H1 (cell line): ENCODE measurements around the gene DIPK1A. TPM values are rescaled to one million over a fixed set of nuclear protein-coding genes. Genes with fewer than 3 reads are reported as not detected.

ENCODE experiments used
- CTCF ChIA-PET: fragments of 300-600 bp; sonication (Branson Sonifier 250); formaldehyde crosslinking; loops from one replicate; lab custom pipeline; 2021; ENCODE audit not compliant: partially characterized antibody; lab: Charles Lee
- POLR2A ChIA-PET: fragments of 300-600 bp; sonication (Branson Sonifier 250); formaldehyde crosslinking; loops from one replicate; lab custom pipeline; 2021; ENCODE audit warnings: inconsistent platforms; ENCODE audit not compliant: partially characterized antibody; lab: Charles Lee
- DNase-seq, 2 experiments: peaks; one replicate each; pipeline versions ENCODE4 v3.0.0 to v3.0.0-alpha.2; 2010 to 2022; ENCODE audit warnings: low spot score in 2 of 2, low read depth in 1 of 2, mixed read lengths in 1 of 2
- FAIRE-seq: peaks from 2 replicates; lab custom pipeline; 2011; peaks lifted over from hg19 to GRCh38; lab: Jason Lieb, UNC
- H2AFZ ChIP-seq: 2 replicates; pipeline ENCODE4 v1.8.1; 2012; ENCODE audit warnings: low read length, inconsistent platforms
- H2AK5ac ChIP-seq: 2 replicates; pipeline ENCODE4 v1.6.1; 2013; ENCODE audit warnings: low read depth, low read length
- H2BK120ac ChIP-seq: replicated peaks from 2 replicates; pipeline ENCODE3; 2013; ENCODE audit warnings: low read depth, low read length, inconsistent platforms
- H2BK12ac ChIP-seq: 2 replicates; pipeline ENCODE4 v1.6.1; 2013; ENCODE audit warnings: low read depth, low read length
- H2BK15ac ChIP-seq: 2 replicates; pipeline ENCODE4 v1.6.1; 2013; ENCODE audit warnings: low read length
- H2BK20ac ChIP-seq: 2 replicates; pipeline ENCODE4 v1.6.1; 2013; ENCODE audit warnings: low read length
- H2BK5ac ChIP-seq: 2 replicates; pipeline ENCODE4 v1.6.1; 2013; ENCODE audit warnings: low read depth, low read length
- H3K14ac ChIP-seq: 2 replicates; pipeline ENCODE4 v1.6.1; 2013; ENCODE audit warnings: inconsistent platforms; ENCODE audit not compliant: insufficient read length
- H3K18ac ChIP-seq: 2 replicates; pipeline ENCODE4 v1.6.1; 2013; ENCODE audit warnings: low read length; ENCODE audit errors: extremely low read depth
- H3K23ac ChIP-seq: 2 replicates; pipeline ENCODE4 v1.6.1; 2013; ENCODE audit warnings: inconsistent platforms; ENCODE audit not compliant: insufficient read length
- H3K23me2 ChIP-seq: 2 replicates; pipeline ENCODE4 v1.6.1; 2013; ENCODE audit warnings: low read depth, low read length
- H3K27ac ChIP-seq: 2 replicates; pipeline ENCODE4 v1.6.1; 2011; ENCODE audit warnings: low read depth, low read length, inconsistent platforms
- H3K27me3 ChIP-seq, 4 experiments: replicated peaks in 1 of 4; 1 replicate in 1 of 4; 2 replicates in 3 of 4; pipeline versions ENCODE4 v1.6.1 to v1.8.1; 2011 to 2013; ENCODE audit warnings: low read length in 3 of 4, mild to moderate bottlenecking in 3 of 4, inconsistent platforms in 2 of 4, mixed read lengths in 2 of 4, moderate library complexity in 1 of 4; ENCODE audit not compliant: control insufficient read depth in 3 of 4, insufficient read depth in 3 of 4; ENCODE audit errors: extremely low read depth in 1 of 4
- H3K36me3 ChIP-seq, 4 experiments: 2 replicates each; pipeline versions ENCODE4 v1.6.1 to v1.8.1; 2011 to 2013; ENCODE audit warnings: mild to moderate bottlenecking in 4 of 4, low read length in 3 of 4, moderate library complexity in 2 of 4, control low read depth in 1 of 4, inconsistent platforms in 1 of 4; ENCODE audit not compliant: insufficient read depth in 4 of 4, control insufficient read depth in 2 of 4
- H3K4ac ChIP-seq: replicated peaks from 2 replicates; pipeline ENCODE3; 2013; ENCODE audit warnings: low read length, low read depth, mixed read lengths, inconsistent platforms; ENCODE audit not compliant: insufficient read length
- H3K4me1 ChIP-seq, 4 experiments: replicated peaks in 1 of 4; 1 replicate in 1 of 4; 2 replicates in 3 of 4; pipeline versions ENCODE4 v1.6.1 to v1.8.1; 2011 to 2013; ENCODE audit warnings: low read length in 3 of 4, inconsistent platforms in 2 of 4, mixed read lengths in 1 of 4; ENCODE audit not compliant: insufficient read depth in 4 of 4, control insufficient read depth in 3 of 4
- H3K4me2 ChIP-seq, 2 experiments: 2 replicates each; pipeline versions ENCODE4 v1.6.1 to v1.8.1; 2011 to 2013; ENCODE audit warnings: low read depth in 2 of 2, low read length in 2 of 2, control low read depth in 1 of 2, inconsistent platforms in 1 of 2, mild to moderate bottlenecking in 1 of 2; ENCODE audit not compliant: insufficient read depth in 1 of 2
- H3K4me3 ChIP-seq, 4 experiments: fragments of 200-600, 300-600 bp in 1 of 4; sonication (generic), shearing (Covaris generic), sonication (Bioruptor Twin) in 1 of 4; 2 replicates each; pipeline versions ENCODE4 v1.5.1 to v1.8.1; 2011 to 2016; ENCODE audit warnings: low read length in 4 of 4, low read depth in 3 of 4, control low read depth in 2 of 4, inconsistent platforms in 2 of 4, mild to moderate bottlenecking in 2 of 4, mixed read lengths in 1 of 4, moderate library complexity in 1 of 4; ENCODE audit not compliant: insufficient read depth in 2 of 4; ENCODE audit errors: extremely low read depth in 1 of 4
- H3K56ac ChIP-seq: replicated peaks from 2 replicates; pipeline ENCODE3; 2013; ENCODE audit warnings: low read depth, mild to moderate bottlenecking, mixed read lengths, low read length, inconsistent platforms; ENCODE audit not compliant: insufficient read length
- H3K79me1 ChIP-seq: 2 replicates; pipeline ENCODE4 v1.6.1; 2013; ENCODE audit warnings: low read depth, low read length, control low read depth
- H3K79me2 ChIP-seq, 2 experiments: 2 replicates each; pipeline versions ENCODE4 v1.6.1 to v1.8.1; 2012 to 2013; ENCODE audit warnings: low read length in 2 of 2, mild to moderate bottlenecking in 2 of 2, inconsistent platforms in 1 of 2; ENCODE audit not compliant: insufficient read depth in 2 of 2, control insufficient read depth in 1 of 2
- H3K9ac ChIP-seq, 4 experiments: replicated peaks in 1 of 4; 1 replicate in 1 of 4; 2 replicates in 3 of 4; pipeline versions ENCODE4 v1.6.1 to v1.8.1; 2011 to 2013; ENCODE audit warnings: low read depth in 3 of 4, low read length in 3 of 4, control low read depth in 2 of 4, mild to moderate bottlenecking in 2 of 4, moderate library complexity in 2 of 4, inconsistent platforms in 1 of 4; ENCODE audit errors: extremely low read depth in 1 of 4
- H3K9me3 ChIP-seq, 2 experiments: 2 replicates each; pipeline versions ENCODE4 v1.6.1 to v1.8.1; 2012 to 2013; ENCODE audit warnings: mild to moderate bottlenecking in 2 of 2, moderate library complexity in 2 of 2, control low read depth in 1 of 2, inconsistent platforms in 1 of 2, low read depth in 1 of 2, low read length in 1 of 2, mixed read lengths in 1 of 2; ENCODE audit not compliant: insufficient read depth in 2 of 2
- H4K20me1 ChIP-seq, 2 experiments: replicated peaks in 1 of 2; 2 replicates each; pipeline versions ENCODE3 to v1.8.1; 2011 to 2013; ENCODE audit warnings: inconsistent platforms in 2 of 2, low read length in 2 of 2, mild to moderate bottlenecking in 1 of 2; ENCODE audit not compliant: insufficient read depth in 2 of 2, control insufficient read depth in 1 of 2
- H4K5ac ChIP-seq: 2 replicates; pipeline ENCODE4 v1.6.1; 2013; ENCODE audit warnings: low read length, low read depth, mixed read lengths, inconsistent platforms; ENCODE audit not compliant: insufficient read length
- H4K8ac ChIP-seq: 2 replicates; pipeline ENCODE4 v1.8.0; 2013; ENCODE audit warnings: mild to moderate bottlenecking, moderate library complexity, low read length, inconsistent platforms; ENCODE audit not compliant: insufficient read depth; ENCODE audit errors: extremely low read depth
- H4K91ac ChIP-seq: replicated peaks from 2 replicates; pipeline ENCODE3; 2013; ENCODE audit warnings: low read length, mixed read lengths, inconsistent platforms; ENCODE audit not compliant: insufficient read length
- ATF2 ChIP-seq: IDR thresholded peaks from 2 replicates; pipeline ENCODE4 v1.6.1; 2012; ENCODE audit warnings: low read length, inconsistent platforms
- ATF3 ChIP-seq: IDR thresholded peaks from 2 replicates; pipeline ENCODE4 v1.6.1; 2011; ENCODE audit warnings: low read depth, mild to moderate bottlenecking, low read length; ENCODE audit not compliant: insufficient read depth
- E2F6 ChIP-seq: IDR thresholded peaks from 2 replicates; pipeline ENCODE4 v1.6.1; 2012; ENCODE audit warnings: inconsistent platforms
- EZH2 ChIP-seq: fragments of 200-600 bp; sonication (generic); IDR thresholded peaks from 2 replicates; pipeline ENCODE4 v1.7.1; 2012; ENCODE audit warnings: low read depth, mild to moderate bottlenecking, moderate library complexity, low read length, inconsistent platforms; ENCODE audit not compliant: severe bottlenecking
- HDAC6 ChIP-seq: IDR thresholded peaks from one replicate; pipeline ENCODE4 v1.7.1; 2012; ENCODE audit warnings: low read depth, mild to moderate bottlenecking, inconsistent platforms, low read length, moderate library complexity
- MAFK ChIP-seq: IDR thresholded peaks from 2 replicates; pipeline ENCODE4 v1.6.1; 2012; ENCODE audit warnings: low read depth, mild to moderate bottlenecking, improper control_type of control experiment, low read length
- RBBP5 ChIP-seq: IDR thresholded peaks from 2 replicates; pipeline ENCODE4 v1.7.1; 2012; ENCODE audit warnings: low read depth, mild to moderate bottlenecking, inconsistent platforms, low read length, moderate library complexity, borderline replicate concordance
- RXRA ChIP-seq: IDR thresholded peaks from 2 replicates; pipeline ENCODE4 v1.6.1; 2011; ENCODE audit warnings: low read depth, mild to moderate bottlenecking, low read length, moderate library complexity; ENCODE audit not compliant: insufficient read depth
- SAP30 ChIP-seq: fragments of 300-600 bp; sonication (generic); IDR thresholded peaks from 2 replicates; pipeline ENCODE4 v1.7.1; 2012; ENCODE audit warnings: low read length, moderate library complexity, mild to moderate bottlenecking, inconsistent platforms; ENCODE audit not compliant: insufficient read depth, insufficient replicate concordance
- WGBS, 2 experiments: shearing (Covaris generic) in 1 of 2; methylation state at CpG; one replicate each; pipeline versions ENCODE4 v1.1.6 to v1.1.7; 2013 to 2015; ENCODE audit warnings: low lambda C conversion rate in 2 of 2, mixed read lengths in 2 of 2, inconsistent platforms in 1 of 2, low coverage in 1 of 2, missing lambda C conversion rate in 1 of 2; ENCODE audit not compliant: insufficient replicate concordance in 2 of 2, insufficient coverage in 1 of 2, insufficient read length in 1 of 2; ENCODE audit errors: extremely low coverage in 1 of 2, missing lambda C conversion rate in 1 of 2; 5-methylcytosine and 5-hydroxymethylcytosine counted together
- polyA plus RNA-seq, 7 experiments: library from polyadenylated mRNA; depleted of rRNA in 3 of 7; stranded (reverse) in 5 of 7; unstranded in 2 of 7; fragments of >200 nt in 5 of 7; fragments of 200-250 nt in 2 of 7; gene quantifications; 1 replicate in 5 of 7; 2 replicates in 1 of 7; 4 replicates in 1 of 7; pipeline versions ENCODE4 v1.2.1 to v1.2.3, GENCODE V29; 2011 to 2013; ENCODE audit warnings: missing spikeins in 2 of 7, mixed read lengths in 2 of 7
- total RNA-seq: library from RNA; stranded (reverse); fragmentation: NEBNext Ultra II Directional; extraction: Animal tissue kit (Norgen Biotek cat#: 25700); gene quantifications from 2 replicates; pipeline ENCODE4 v1.2.1, GENCODE V29; 2021

DIPK1A gene
- total and polyA plus RNA-seq, 2 of the 8 experiments (the other 6 are each of a cell fraction or from before 2014, with no cell fraction given), result 2.5 to 5.0 TPM

- H3K23ac ChIP-seq, result no peak overlapping the region
- H3K4me2 ChIP-seq, result no peak overlapping the region
- no peaks in the 10 kb centered on the region for H3K79me2 ChIP-seq
- DNase-seq (no peak), FAIRE-seq (no peak)
- H3K9me3 ChIP-seq, result no peaks in the 10 kb centered on the region
- no peak overlapping the region for H3K4ac ChIP-seq
- no peaks in the 10 kb centered on the region for H3K36me3 ChIP-seq
- no peak overlapping the region for H2BK120ac ChIP-seq
- no peak overlapping the region for H2BK5ac ChIP-seq
- no peaks in the 10 kb centered on the region for H3K79me1 ChIP-seq
- no peak overlapping the region for H3K56ac ChIP-seq
- no peak overlapping the region for H3K14ac ChIP-seq
- no peaks in the 10 kb centered on the region for H3K27me3 ChIP-seq
- H3K18ac ChIP-seq, result no peak overlapping the region
- H2AK5ac ChIP-seq, result no peak overlapping the region
- WGBS, 2 experiments, result 82% methylated on average over 4 of the region's 4 CpGs; no CpG with 5 or more reads in 1 of the 2 experiments
- no peak overlapping the region for H2BK15ac ChIP-seq
- ChIA-PET POLR2A (interaction anchor here (2.1 kb wide), 1 partner anchor 47 kb away, joined by 8 read pairs; the partner anchor contains the start of gene RPL5), CTCF (interaction anchor here (1.5 to 2.3 kb wide), 3 partner anchors 12 to 115 kb away, joined by 4 to 6 read pairs (median 5); no protein-coding TSS in a partner anchor)
- H4K5ac ChIP-seq, result no peak overlapping the region
- H2BK20ac ChIP-seq, result no peak overlapping the region
- H2AFZ ChIP-seq, result no peak overlapping the region
- no peaks in the 10 kb centered on the region for H4K20me1 ChIP-seq
- no peaks in the 10 kb centered on the region for H3K23me2 ChIP-seq
- H3K27ac ChIP-seq, result no peak overlapping the region
- H4K8ac ChIP-seq, result no peak overlapping the region
- no peak overlapping the region for H4K91ac ChIP-seq
- H2BK12ac ChIP-seq, result no peak overlapping the region
- no peaks in the 10 kb centered on the region; a peak in 2 of 7 replicates for H3K4me1 ChIP-seq
- H3K4me3 ChIP-seq, result no peak overlapping the region
- no peak overlapping the region for H3K9ac ChIP-seq
- TF ChIP-seq RXRA (no peak), ATF2 (no peak), SAP30 (no peak), EZH2 (no peak), E2F6 (no peak), ATF3 (no peak), HDAC6 (no peak), RBBP5 (no peak), MAFK (no peak)
These were observed 81.8 kb downstream of the DIPK1A start for GRCh38 chr1:92879316-92879968.
